ENCODE results near the gene SEMA4D. TPM values are rescaled to one million over a fixed set of nuclear protein-coding genes. Genes with fewer than 3 reads are reported as not detected.

Gene SEMA4D
- polyA plus RNA-seq, 4 donors: 39.2 to 66.9 (median 45.5) TPM

- DNase-seq (ENCODE audit: low read depth in 4 of 4, low spot score in 2 of 4): no peak
Observed at GRCh38 chr9:89435071-89435823, 62.7 kb downstream of the SEMA4D start.

- DNase-seq (ENCODE audit: low read depth in 4 of 4, low spot score in 2 of 4): no peak
Observed at GRCh38 chr9:89434636-89435035, 63.3 kb downstream of the SEMA4D start.

GRCh38 chr9:89433826-89434225, 64.1 kb downstream of the SEMA4D start:
- DNase-seq (ENCODE audit: low read depth in 4 of 4, low spot score in 2 of 4): no peak

GRCh38 chr9:89432986-89433530, 64.9 kb downstream of the SEMA4D start:
- no peak for DNase-seq (ENCODE audit: low read depth in 4 of 4, low spot score in 2 of 4)

- DNase-seq (ENCODE audit: low read depth in 4 of 4, low spot score in 2 of 4): no peak
Observed at GRCh38 chr9:89431930-89432725, 65.8 kb downstream of the SEMA4D start.

GRCh38 chr9:89430995-89431394, 66.9 kb downstream of the SEMA4D start:
- DNase-seq (ENCODE audit: low read depth in 4 of 4, low spot score in 2 of 4): no peak

GRCh38 chr9:89428901-89429890, 68.7 kb downstream of the SEMA4D start:
- no peak for DNase-seq (ENCODE audit: low read depth in 4 of 4, low spot score in 2 of 4)

- no peak for DNase-seq (ENCODE audit: low read depth in 4 of 4, low spot score in 2 of 4)
Observed at GRCh38 chr9:89428222-89428761, 69.6 kb downstream of the SEMA4D start.

- DNase-seq (ENCODE audit: low read depth in 4 of 4, low spot score in 2 of 4): no peak
Observed at GRCh38 chr9:89427621-89428221, 70.2 kb downstream of the SEMA4D start.

- no peak for DNase-seq (ENCODE audit: low read depth in 4 of 4, low spot score in 2 of 4)
Observed at GRCh38 chr9:89426384-89426961, 71.4 kb downstream of the SEMA4D start.

- DNase-seq (ENCODE audit: low read depth in 4 of 4, low spot score in 2 of 4): no peak
Observed at GRCh38 chr9:89425921-89426383, 72.0 kb downstream of the SEMA4D start.

GRCh38 chr9:89425024-89425805, 72.7 kb downstream of the SEMA4D start:
- DNase-seq (ENCODE audit: low read depth in 4 of 4, low spot score in 2 of 4): no peak

GRCh38 chr9:89422151-89422975, 75.5 kb downstream of the SEMA4D start:
- no peak for DNase-seq (ENCODE audit: low read depth in 4 of 4, low spot score in 2 of 4)

GRCh38 chr9:89421595-89421994, 76.3 kb downstream of the SEMA4D start:
- no peak for DNase-seq (ENCODE audit: low read depth in 4 of 4, low spot score in 2 of 4)

- no peak for DNase-seq (ENCODE audit: low read depth in 4 of 4, low spot score in 2 of 4)
Observed at GRCh38 chr9:89420397-89421178, 77.3 kb downstream of the SEMA4D start.

GRCh38 chr9:89419978-89420394, 77.9 kb downstream of the SEMA4D start:
- DNase-seq (ENCODE audit: low read depth in 4 of 4, low spot score in 2 of 4): no peak

All from left renal cortex interstitium (tissue), 4 donors.